SK-N-SH treated with all-trans-retinoic acid at 6 μM for 48 hours (cell line): ENCODE data around the gene BIRC7.

Experiments used
- ATAC-seq: fragments of 200-7000 bp; cut with Tn5 transposase; 3 replicates; pipeline ENCODE4 v1.9.1; 2020; ENCODE audit warnings: mild to moderate bottlenecking, moderate library complexity
- BACH2 ChIP-seq: fragments of 250-450 bp; sonication (Bioruptor Pico); IDR thresholded peaks from 2 replicates; pipeline ENCODE4 v1.9.0; 2021; ENCODE audit warnings: mild to moderate bottlenecking, borderline replicate concordance
- CREB5 ChIP-seq: fragments of 250-450 bp; sonication (Bioruptor Pico); IDR thresholded peaks from 2 replicates; pipeline ENCODE4 v1.5.1; 2020; ENCODE audit warnings: low read depth, mild to moderate bottlenecking, moderate library complexity
- CSDC2 ChIP-seq: fragments of 250-450 bp; sonication (Bioruptor Pico); IDR thresholded peaks from 2 replicates; pipeline ENCODE4 v1.5.0; 2020; ENCODE audit warnings: mild to moderate bottlenecking, moderate library complexity
- ESRRG ChIP-seq: fragments of 250-450 bp; sonication (Bioruptor Pico); IDR thresholded peaks from 2 replicates; pipeline ENCODE4 v1.6.1; 2021; ENCODE audit warnings: mild to moderate bottlenecking
- ISL1 ChIP-seq: fragments of 250-450 bp; sonication (Bioruptor Pico); IDR thresholded peaks from 2 replicates; pipeline ENCODE4 v2.1.2; 2022; ENCODE audit warnings: mild to moderate bottlenecking, moderate library complexity
- OSR1 ChIP-seq: fragments of 250-450 bp; sonication (Bioruptor Pico); IDR thresholded peaks from 2 replicates; pipeline ENCODE4 v1.8.0; 2022; ENCODE audit warnings: moderate library complexity, mild to moderate bottlenecking, inconsistent platforms
- PPARA ChIP-seq: fragments of 250-450 bp; sonication (Bioruptor Pico); IDR thresholded peaks from 2 replicates; pipeline ENCODE4 v1.5.0; 2020; ENCODE audit warnings: mild to moderate bottlenecking, borderline replicate concordance
- RARB ChIP-seq: fragments of 250-450 bp; sonication (Bioruptor Pico); IDR thresholded peaks from 2 replicates; pipeline ENCODE4 v1.8.0; 2021; ENCODE audit warnings: mild to moderate bottlenecking, moderate library complexity
- SNAI2 ChIP-seq: fragments of 250-450 bp; sonication (Bioruptor Pico); IDR thresholded peaks from 2 replicates; pipeline ENCODE4 v1.5.0; 2020; ENCODE audit warnings: mild to moderate bottlenecking, moderate library complexity
- TCF4 ChIP-seq: fragments of 250-450 bp; sonication (Bioruptor Pico); IDR thresholded peaks from 2 replicates; pipeline ENCODE4 v1.8.0; 2021; ENCODE audit warnings: mild to moderate bottlenecking, moderate library complexity, borderline replicate concordance
- TOX ChIP-seq: fragments of 250-450 bp; sonication (Bioruptor Pico); IDR thresholded peaks from 2 replicates; pipeline ENCODE4 v1.8.0; 2021; ENCODE audit warnings: mild to moderate bottlenecking, moderate library complexity, borderline replicate concordance
- ZC3H10 ChIP-seq: fragments of 250-450 bp; sonication (Bioruptor Pico); IDR thresholded peaks from 2 replicates; pipeline ENCODE4 v1.5.1; 2021; ENCODE audit warnings: mild to moderate bottlenecking, moderate library complexity
- ZFP3 ChIP-seq: fragments of 250-450 bp; sonication (Bioruptor Pico); IDR thresholded peaks from 2 replicates; pipeline ENCODE4 v1.5.0; 2020; ENCODE audit warnings: mild to moderate bottlenecking, moderate library complexity
- ZFP30 ChIP-seq: fragments of 450-650 bp; formaldehyde crosslinking; IDR thresholded peaks from 2 replicates; pipeline ENCODE4 v1.5.0; 2022; ENCODE audit warnings: mild to moderate bottlenecking, moderate library complexity
- ZNF565 ChIP-seq: fragments of 450-650 bp; formaldehyde crosslinking; conservative IDR thresholded peaks from 2 replicates; pipeline ENCODE4 v1.5.0; 2020; ENCODE audit warnings: low read depth, mild to moderate bottlenecking, moderate library complexity
- ZNF70 ChIP-seq: fragments of 450-650 bp; formaldehyde crosslinking; IDR thresholded peaks from 2 replicates; pipeline ENCODE4 v1.5.0; 2020; ENCODE audit warnings: mild to moderate bottlenecking, moderate library complexity
- ZNF8 ChIP-seq: fragments of 450-650 bp; formaldehyde crosslinking; IDR thresholded peaks from 2 replicates; pipeline ENCODE4 v1.5.0; 2020; ENCODE audit warnings: mild to moderate bottlenecking, moderate library complexity
- TF ChIP-seq, protein P1 (sequence below): fragments of 250-450 bp; sonication (Bioruptor Pico); IDR thresholded peaks from 2 replicates; pipeline ENCODE4 v1.8.0; 2021; ENCODE audit warnings: low read depth, mild to moderate bottlenecking, moderate library complexity, borderline replicate concordance
- TF ChIP-seq, protein P2 (sequence below): fragments of 250-450 bp; sonication (Bioruptor Pico); IDR thresholded peaks from 2 replicates; pipeline ENCODE4 v1.5.1; 2021; ENCODE audit warnings: mild to moderate bottlenecking, moderate library complexity
- TF ChIP-seq, protein P3 (sequence below): fragments of 250-450 bp; sonication (Bioruptor Pico); IDR thresholded peaks from 2 replicates; pipeline ENCODE4 v1.5.0; 2020; ENCODE audit warnings: mild to moderate bottlenecking, moderate library complexity
- TF ChIP-seq, protein P4 (sequence below): fragments of 250-450 bp; sonication (Bioruptor Pico); IDR thresholded peaks from 2 replicates; pipeline ENCODE4 v1.8.0; 2020; ENCODE audit warnings: mild to moderate bottlenecking, moderate library complexity, borderline replicate concordance

BIRC7 gene

GRCh38 chr20:63189322-63189642 lies 46.4 kb upstream of the BIRC7 start:
- no peak for ATAC-seq
- TF ChIP-seq ZC3H10 (CRISPR knock-in tag): no peak
- TF ChIP-seq ZNF565 (CRISPR knock-in tag): no peak
- TF ChIP-seq, all 23 proteins: peak for 0

- no peak for ATAC-seq
- TF ChIP-seq RARB (CRISPR knock-in tag) (no peak), CREB5 (CRISPR knock-in tag) (no peak), BACH2 (CRISPR knock-in tag) (no peak), ZNF8 (CRISPR knock-in tag) (no peak), SNAI2 (no peak), CSDC2 (CRISPR knock-in tag) (no peak), OSR1 (CRISPR knock-in tag) (no peak), ZNF70 (no peak), ZNF565 (CRISPR knock-in tag) (no peak), TOX (CRISPR knock-in tag) (no peak), ESRRG (no peak), PPARA (CRISPR knock-in tag) (no peak), TCF4 (CRISPR knock-in tag) (no peak), ZC3H10 (CRISPR knock-in tag) (no peak), ISL1 (CRISPR knock-in tag) (no peak)
- TF ChIP-seq, protein P1, sequence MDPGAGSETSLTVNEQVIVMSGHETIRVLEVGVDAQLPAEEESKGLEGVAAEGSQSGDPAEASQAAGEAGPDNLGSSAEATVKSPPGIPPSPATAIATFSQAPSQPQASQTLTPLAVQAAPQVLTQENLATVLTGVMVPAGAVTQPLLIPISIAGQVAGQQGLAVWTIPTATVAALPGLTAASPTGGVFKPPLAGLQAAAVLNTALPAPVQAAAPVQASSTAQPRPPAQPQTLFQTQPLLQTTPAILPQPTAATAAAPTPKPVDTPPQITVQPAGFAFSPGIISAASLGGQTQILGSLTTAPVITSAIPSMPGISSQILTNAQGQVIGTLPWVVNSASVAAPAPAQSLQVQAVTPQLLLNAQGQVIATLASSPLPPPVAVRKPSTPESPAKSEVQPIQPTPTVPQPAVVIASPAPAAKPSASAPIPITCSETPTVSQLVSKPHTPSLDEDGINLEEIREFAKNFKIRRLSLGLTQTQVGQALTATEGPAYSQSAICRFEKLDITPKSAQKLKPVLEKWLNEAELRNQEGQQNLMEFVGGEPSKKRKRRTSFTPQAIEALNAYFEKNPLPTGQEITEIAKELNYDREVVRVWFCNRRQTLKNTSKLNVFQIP (CRISPR knock-in tag): no peak
- TF ChIP-seq, protein P2, sequence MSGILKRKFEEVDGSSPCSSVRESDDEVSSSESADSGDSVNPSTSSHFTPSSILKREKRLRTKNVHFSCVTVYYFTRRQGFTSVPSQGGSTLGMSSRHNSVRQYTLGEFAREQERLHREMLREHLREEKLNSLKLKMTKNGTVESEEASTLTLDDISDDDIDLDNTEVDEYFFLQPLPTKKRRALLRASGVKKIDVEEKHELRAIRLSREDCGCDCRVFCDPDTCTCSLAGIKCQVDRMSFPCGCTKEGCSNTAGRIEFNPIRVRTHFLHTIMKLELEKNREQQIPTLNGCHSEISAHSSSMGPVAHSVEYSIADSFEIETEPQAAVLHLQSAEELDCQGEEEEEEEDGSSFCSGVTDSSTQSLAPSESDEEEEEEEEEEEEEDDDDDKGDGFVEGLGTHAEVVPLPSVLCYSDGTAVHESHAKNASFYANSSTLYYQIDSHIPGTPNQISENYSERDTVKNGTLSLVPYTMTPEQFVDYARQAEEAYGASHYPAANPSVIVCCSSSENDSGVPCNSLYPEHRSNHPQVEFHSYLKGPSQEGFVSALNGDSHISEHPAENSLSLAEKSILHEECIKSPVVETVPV (CRISPR knock-in tag): no peak
Observed at GRCh38 chr20:63189846-63190559, 45.7 kb upstream of the BIRC7 start.

- ATAC-seq: no peak; the same call in 2 of the 3 replicates
- TF ChIP-seq PPARA (CRISPR knock-in tag) (no peak), SNAI2 (no peak), CREB5 (CRISPR knock-in tag) (no peak), CSDC2 (CRISPR knock-in tag) (no peak), TOX (CRISPR knock-in tag) (no peak), ZFP3 (CRISPR knock-in tag) (no peak), ZNF8 (CRISPR knock-in tag) (no peak), BACH2 (CRISPR knock-in tag) (no peak), ESRRG (no peak), ZFP30 (CRISPR knock-in tag) (no peak), OSR1 (CRISPR knock-in tag) (no peak), TCF4 (CRISPR knock-in tag) (no peak), ZC3H10 (CRISPR knock-in tag) (no peak), RARB (CRISPR knock-in tag) (no peak)
- TF ChIP-seq, protein P3, sequence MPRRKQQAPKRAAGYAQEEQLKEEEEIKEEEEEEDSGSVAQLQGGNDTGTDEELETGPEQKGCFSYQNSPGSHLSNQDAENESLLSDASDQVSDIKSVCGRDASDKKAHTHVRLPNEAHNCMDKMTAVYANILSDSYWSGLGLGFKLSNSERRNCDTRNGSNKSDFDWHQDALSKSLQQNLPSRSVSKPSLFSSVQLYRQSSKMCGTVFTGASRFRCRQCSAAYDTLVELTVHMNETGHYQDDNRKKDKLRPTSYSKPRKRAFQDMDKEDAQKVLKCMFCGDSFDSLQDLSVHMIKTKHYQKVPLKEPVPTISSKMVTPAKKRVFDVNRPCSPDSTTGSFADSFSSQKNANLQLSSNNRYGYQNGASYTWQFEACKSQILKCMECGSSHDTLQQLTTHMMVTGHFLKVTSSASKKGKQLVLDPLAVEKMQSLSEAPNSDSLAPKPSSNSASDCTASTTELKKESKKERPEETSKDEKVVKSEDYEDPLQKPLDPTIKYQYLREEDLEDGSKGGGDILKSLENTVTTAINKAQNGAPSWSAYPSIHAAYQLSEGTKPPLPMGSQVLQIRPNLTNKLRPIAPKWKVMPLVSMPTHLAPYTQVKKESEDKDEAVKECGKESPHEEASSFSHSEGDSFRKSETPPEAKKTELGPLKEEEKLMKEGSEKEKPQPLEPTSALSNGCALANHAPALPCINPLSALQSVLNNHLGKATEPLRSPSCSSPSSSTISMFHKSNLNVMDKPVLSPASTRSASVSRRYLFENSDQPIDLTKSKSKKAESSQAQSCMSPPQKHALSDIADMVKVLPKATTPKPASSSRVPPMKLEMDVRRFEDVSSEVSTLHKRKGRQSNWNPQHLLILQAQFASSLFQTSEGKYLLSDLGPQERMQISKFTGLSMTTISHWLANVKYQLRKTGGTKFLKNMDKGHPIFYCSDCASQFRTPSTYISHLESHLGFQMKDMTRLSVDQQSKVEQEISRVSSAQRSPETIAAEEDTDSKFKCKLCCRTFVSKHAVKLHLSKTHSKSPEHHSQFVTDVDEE (CRISPR knock-in tag): no peak
- TF ChIP-seq, protein P2 (CRISPR knock-in tag): no peak
- TF ChIP-seq, protein P4, sequence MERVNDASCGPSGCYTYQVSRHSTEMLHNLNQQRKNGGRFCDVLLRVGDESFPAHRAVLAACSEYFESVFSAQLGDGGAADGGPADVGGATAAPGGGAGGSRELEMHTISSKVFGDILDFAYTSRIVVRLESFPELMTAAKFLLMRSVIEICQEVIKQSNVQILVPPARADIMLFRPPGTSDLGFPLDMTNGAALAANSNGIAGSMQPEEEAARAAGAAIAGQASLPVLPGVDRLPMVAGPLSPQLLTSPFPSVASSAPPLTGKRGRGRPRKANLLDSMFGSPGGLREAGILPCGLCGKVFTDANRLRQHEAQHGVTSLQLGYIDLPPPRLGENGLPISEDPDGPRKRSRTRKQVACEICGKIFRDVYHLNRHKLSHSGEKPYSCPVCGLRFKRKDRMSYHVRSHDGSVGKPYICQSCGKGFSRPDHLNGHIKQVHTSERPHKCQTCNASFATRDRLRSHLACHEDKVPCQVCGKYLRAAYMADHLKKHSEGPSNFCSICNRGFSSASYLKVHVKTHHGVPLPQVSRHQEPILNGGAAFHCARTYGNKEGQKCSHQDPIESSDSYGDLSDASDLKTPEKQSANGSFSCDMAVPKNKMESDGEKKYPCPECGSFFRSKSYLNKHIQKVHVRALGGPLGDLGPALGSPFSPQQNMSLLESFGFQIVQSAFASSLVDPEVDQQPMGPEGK (CRISPR knock-in tag): no peak
Observed at GRCh38 chr20:63190828-63191227, 44.9 kb upstream of the BIRC7 start.
